Skeletal muscle satellite cell (primary cell): ENCODE measurements around the gene EEF2K.

Experiments
- H3K27me3 ChIP-seq: 2 replicates; pipeline ENCODE4 v1.7.0; 2013; ENCODE audit warnings: low read length; ENCODE audit not compliant: control insufficient read depth, insufficient read depth
- H3K36me3 ChIP-seq: 2 replicates; pipeline ENCODE4 v1.7.0; 2013; ENCODE audit warnings: mild to moderate bottlenecking, control low read depth, low read length; ENCODE audit not compliant: insufficient read depth
- H3K4me1 ChIP-seq: 2 replicates; pipeline ENCODE4 v1.7.0; 2013; ENCODE audit warnings: low read length; ENCODE audit not compliant: control insufficient read depth, insufficient read depth
- H3K4me2 ChIP-seq: 2 replicates; pipeline ENCODE4 v1.7.0; 2013; ENCODE audit warnings: mild to moderate bottlenecking, low read length
- H3K4me3 ChIP-seq: 2 replicates; pipeline ENCODE4 v1.7.0; 2013; ENCODE audit warnings: low read length
- H3K9ac ChIP-seq: 2 replicates; pipeline ENCODE4 v1.7.0; 2013; ENCODE audit warnings: mild to moderate bottlenecking, low read depth, low read length, moderate library complexity
- H3K9me3 ChIP-seq: replicated peaks from 2 replicates; pipeline ENCODE4 v1.7.0; 2013; ENCODE audit warnings: mild to moderate bottlenecking, control low read depth, low read length

Gene EEF2K

GRCh38 chr16:22229889-22230288 lies 23.8 kb downstream of the EEF2K start:
- Histone ChIP-seq H3K4me1 (peaks cover 8% of the 10 kb centered on the region), H3K36me3 (peaks cover 20% of the 10 kb centered on the region), H3K9ac (no peak overlapping the region), H3K27me3 (no peaks in the 10 kb centered on the region), H3K4me2 (no peak overlapping the region), H3K4me3 (no peak overlapping the region), H3K9me3 (no peaks in the 10 kb centered on the region)

GRCh38 chr16:22232277-22233036 lies 26.4 kb downstream of the EEF2K start:
- H3K36me3 ChIP-seq = peaks cover 20% of the 10 kb centered on the region
- no peaks in the 10 kb centered on the region for H3K27me3 ChIP-seq
- H3K4me1 ChIP-seq = peaks cover 12% of the 10 kb centered on the region
- no peak overlapping the region for H3K4me3 ChIP-seq
- H3K9ac ChIP-seq = no peak overlapping the region
- no peak overlapping the region for H3K4me2 ChIP-seq
- no peaks in the 10 kb centered on the region for H3K9me3 ChIP-seq

GRCh38 chr16:22233037-22233372 lies 26.9 kb downstream of the EEF2K start:
- no peak overlapping the region for H3K4me2 ChIP-seq
- H3K27me3 ChIP-seq = no peaks in the 10 kb centered on the region
- no peak overlapping the region for H3K4me3 ChIP-seq
- no peaks in the 10 kb centered on the region for H3K9me3 ChIP-seq
- H3K4me1 ChIP-seq = peaks cover 12% of the 10 kb centered on the region
- H3K9ac ChIP-seq = no peak overlapping the region
- H3K36me3 ChIP-seq = peaks cover 20% of the 10 kb centered on the region

GRCh38 chr16:22235839-22236745 lies 30.0 kb downstream of the EEF2K start:
- Histone ChIP-seq H3K4me1 (peaks cover 17% of the 10 kb centered on the region), H3K9ac (no peak overlapping the region)

GRCh38 chr16:22239131-22239805 lies 33.2 kb downstream of the EEF2K start:
- Histone ChIP-seq H3K4me1 (peaks cover 12% of the 10 kb centered on the region), H3K9ac (no peak overlapping the region), H3K4me2 (no peak overlapping the region)

More at GRCh38 chr16:22235839-22236745, 30.0 kb downstream of the EEF2K start:
- Histone ChIP-seq H3K4me2 (no peak overlapping the region), H3K9me3 (no peaks in the 10 kb centered on the region), H3K4me3 (no peak overlapping the region), H3K27me3 (no peaks in the 10 kb centered on the region), H3K36me3 (peaks cover 21% of the 10 kb centered on the region)

GRCh38 chr16:22240023-22240710 lies 34.1 kb downstream of the EEF2K start:
- no peak overlapping the region for H3K9ac ChIP-seq
- peaks cover 10% of the 10 kb centered on the region for H3K36me3 ChIP-seq
- H3K4me1 ChIP-seq = peaks cover 12% of the 10 kb centered on the region
- no peak overlapping the region for H3K4me2 ChIP-seq
- no peak overlapping the region for H3K4me3 ChIP-seq
- H3K27me3 ChIP-seq = no peaks in the 10 kb centered on the region
- H3K9me3 ChIP-seq = no peaks in the 10 kb centered on the region

More at GRCh38 chr16:22239131-22239805, 33.2 kb downstream of the EEF2K start:
- Histone ChIP-seq H3K4me3 (no peak overlapping the region), H3K36me3 (peaks cover 6% of the 10 kb centered on the region), H3K27me3 (no peaks in the 10 kb centered on the region), H3K9me3 (no peaks in the 10 kb centered on the region)

- no peak overlapping the region for H3K4me2 ChIP-seq
- peaks cover 3% of the 10 kb centered on the region for H3K4me1 ChIP-seq
- H3K27me3 ChIP-seq = no peaks in the 10 kb centered on the region
- no peak overlapping the region for H3K9ac ChIP-seq
- H3K9me3 ChIP-seq = peaks cover 4% of the 10 kb centered on the region
- peaks cover 48% of the 10 kb centered on the region for H3K36me3 ChIP-seq
- H3K4me3 ChIP-seq = no peak overlapping the region
Measured at GRCh38 chr16:22250522-22250921, 44.4 kb downstream of the EEF2K start.

DNA sequence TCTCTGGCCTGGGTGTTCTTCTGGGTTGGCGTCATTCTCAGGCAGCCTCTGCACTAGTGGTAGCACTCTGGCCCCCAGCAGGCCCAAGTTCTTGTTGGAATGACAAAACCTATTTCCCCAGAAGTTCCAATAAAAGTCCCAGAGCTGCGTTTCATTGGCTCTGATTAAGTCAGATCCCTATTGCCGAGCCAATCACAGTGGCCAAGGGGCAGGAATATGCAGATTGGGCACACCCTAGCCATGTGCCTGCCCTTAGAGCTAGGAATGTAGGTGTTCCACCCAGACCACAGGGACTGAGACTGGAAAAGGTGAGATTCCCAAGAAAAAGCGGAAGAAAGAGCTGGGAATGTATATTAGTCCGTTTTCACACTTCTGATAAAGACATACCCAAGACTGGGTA lies 46.2 kb downstream of the EEF2K start:
- no peak overlapping the region for H3K4me3 ChIP-seq
- H3K4me2 ChIP-seq = no peak overlapping the region
- H3K9me3 ChIP-seq = peaks cover 4% of the 10 kb centered on the region
- peaks cover 3% of the 10 kb centered on the region for H3K4me1 ChIP-seq
- H3K36me3 ChIP-seq = peaks cover 57% of the 10 kb centered on the region
- H3K9ac ChIP-seq = no peak overlapping the region
- H3K27me3 ChIP-seq = no peaks in the 10 kb centered on the region

GRCh38 chr16:22253272-22253671 lies 47.2 kb downstream of the EEF2K start:
- peaks cover 3% of the 10 kb centered on the region for H3K4me1 ChIP-seq
- no peak overlapping the region for H3K9ac ChIP-seq
- H3K4me2 ChIP-seq = no peak overlapping the region
- H3K9me3 ChIP-seq = peaks cover 4% of the 10 kb centered on the region
- no peak overlapping the region for H3K4me3 ChIP-seq
- H3K27me3 ChIP-seq = no peaks in the 10 kb centered on the region
- peaks cover 62% of the 10 kb centered on the region for H3K36me3 ChIP-seq

- Histone ChIP-seq H3K9ac (no peak overlapping the region), H3K27me3 (no peaks in the 10 kb centered on the region), H3K4me1 (peaks cover 1% of the 10 kb centered on the region), H3K9me3 (peaks cover 4% of the 10 kb centered on the region), H3K4me2 (no peak overlapping the region), H3K36me3 (peaks cover 71% of the 10 kb centered on the region), H3K4me3 (no peak overlapping the region)
Measured at GRCh38 chr16:22255335-22255734, 49.3 kb downstream of the EEF2K start.

DNA sequence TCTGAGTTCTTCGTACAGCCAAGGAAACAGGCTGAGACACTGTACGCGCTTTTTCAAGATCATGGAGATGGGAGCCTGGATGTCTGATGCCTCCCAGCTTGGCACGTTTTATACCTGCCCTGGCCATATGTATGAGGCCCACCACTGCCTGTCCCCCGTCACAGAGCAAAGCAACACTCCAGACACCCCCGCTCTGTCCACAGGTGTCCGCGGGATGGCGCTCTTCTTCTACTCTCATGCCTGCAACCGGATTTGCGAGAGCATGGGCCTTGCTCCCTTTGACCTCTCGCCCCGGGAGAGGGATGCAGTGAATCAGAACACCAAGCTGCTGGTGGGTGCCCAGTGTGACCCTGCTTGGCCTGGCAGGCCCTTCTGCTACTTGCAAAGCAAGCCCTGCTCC lies 51.4 kb downstream of the EEF2K start:
- Histone ChIP-seq H3K4me1 (peaks cover 4% of the 10 kb centered on the region), H3K4me3 (no peak overlapping the region), H3K9ac (no peak overlapping the region), H3K4me2 (no peak overlapping the region), H3K36me3 (peaks cover 61% of the 10 kb centered on the region), H3K27me3 (no peaks in the 10 kb centered on the region), H3K9me3 (peaks cover 4% of the 10 kb centered on the region)
